ENCODE results near the gene FRMD4B. TPM values are rescaled to one million over a fixed set of nuclear protein-coding genes. Genes with fewer than 3 reads are reported as not detected.

The FRMD4B gene
- total and polyA plus RNA-seq, 4 donors, result 16.6 to 96.4 (median 39.0) TPM

DNA sequence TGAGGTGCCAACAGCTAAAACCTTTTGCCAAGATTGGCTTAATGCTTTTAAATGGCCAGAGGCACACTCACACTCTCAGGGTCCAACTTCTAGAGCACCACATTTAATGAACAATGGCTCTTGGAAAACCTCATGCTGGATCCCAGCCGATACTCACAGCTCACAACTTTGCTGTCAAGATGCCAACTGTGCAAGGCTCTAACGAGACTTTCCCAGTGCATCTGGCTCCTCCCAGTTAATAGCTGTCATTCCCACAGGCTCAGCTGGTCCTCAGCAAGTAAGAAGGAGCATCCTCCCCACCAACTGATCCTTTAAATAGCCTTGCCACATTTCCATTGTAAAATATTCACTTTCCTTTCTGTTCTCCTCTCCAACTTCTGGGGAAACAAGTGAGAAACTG lies 20.3 kb upstream of the FRMD4B start:
- H3K4me1 ChIP-seq (ENCODE audit: control insufficient read depth in 5 of 5, insufficient read depth in 5 of 5, low read length in 5 of 5), result peaks cover 8 to 35% (median 12%) of the 10 kb centered on the region in 5 donors
- ATAC-seq (ENCODE audit: insufficient read depth, low FRiP score) (no peak), DNase-seq (peak; percentile 84 to 95 (median 94))
- peaks cover 0 to 16% (median 5%) of the 10 kb centered on the region in 4 donors for H3K36me3 ChIP-seq (ENCODE audit: control insufficient read depth in 4 of 4, insufficient read depth in 4 of 4, low read length in 4 of 4)
- TF ChIP-seq, protein P1, sequence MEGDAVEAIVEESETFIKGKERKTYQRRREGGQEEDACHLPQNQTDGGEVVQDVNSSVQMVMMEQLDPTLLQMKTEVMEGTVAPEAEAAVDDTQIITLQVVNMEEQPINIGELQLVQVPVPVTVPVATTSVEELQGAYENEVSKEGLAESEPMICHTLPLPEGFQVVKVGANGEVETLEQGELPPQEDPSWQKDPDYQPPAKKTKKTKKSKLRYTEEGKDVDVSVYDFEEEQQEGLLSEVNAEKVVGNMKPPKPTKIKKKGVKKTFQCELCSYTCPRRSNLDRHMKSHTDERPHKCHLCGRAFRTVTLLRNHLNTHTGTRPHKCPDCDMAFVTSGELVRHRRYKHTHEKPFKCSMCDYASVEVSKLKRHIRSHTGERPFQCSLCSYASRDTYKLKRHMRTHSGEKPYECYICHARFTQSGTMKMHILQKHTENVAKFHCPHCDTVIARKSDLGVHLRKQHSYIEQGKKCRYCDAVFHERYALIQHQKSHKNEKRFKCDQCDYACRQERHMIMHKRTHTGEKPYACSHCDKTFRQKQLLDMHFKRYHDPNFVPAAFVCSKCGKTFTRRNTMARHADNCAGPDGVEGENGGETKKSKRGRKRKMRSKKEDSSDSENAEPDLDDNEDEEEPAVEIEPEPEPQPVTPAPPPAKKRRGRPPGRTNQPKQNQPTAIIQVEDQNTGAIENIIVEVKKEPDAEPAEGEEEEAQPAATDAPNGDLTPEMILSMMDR (IDR thresholded peaks at IDR 0.05; ENCODE audit: control extremely low read depth, extremely low read depth), result no peak
- 33 to 55% methylated on average over 2 of the region's 2 CpGs for WGBS, 2 donors
- H3K9me3 ChIP-seq (ENCODE audit: control insufficient read depth in 4 of 4, insufficient read depth in 3 of 4, low read length in 3 of 4), result peaks cover 0 to 4% (median 3%) of the 10 kb centered on the region in 4 donors
- H3K27ac ChIP-seq (ENCODE audit: low read depth in 1 of 2, low read length in 1 of 2), result no peak overlapping the region
- H3K4me3 ChIP-seq, result no peak overlapping the region
- no peaks in the 10 kb centered on the region for H3K27me3 ChIP-seq (ENCODE audit: control insufficient read depth in 3 of 3, insufficient read depth in 3 of 3, low read length in 2 of 3)
- H3K9ac ChIP-seq (ENCODE audit: insufficient read depth in 1 of 2, low read length in 2 of 2), result no peak overlapping the region

DNA sequence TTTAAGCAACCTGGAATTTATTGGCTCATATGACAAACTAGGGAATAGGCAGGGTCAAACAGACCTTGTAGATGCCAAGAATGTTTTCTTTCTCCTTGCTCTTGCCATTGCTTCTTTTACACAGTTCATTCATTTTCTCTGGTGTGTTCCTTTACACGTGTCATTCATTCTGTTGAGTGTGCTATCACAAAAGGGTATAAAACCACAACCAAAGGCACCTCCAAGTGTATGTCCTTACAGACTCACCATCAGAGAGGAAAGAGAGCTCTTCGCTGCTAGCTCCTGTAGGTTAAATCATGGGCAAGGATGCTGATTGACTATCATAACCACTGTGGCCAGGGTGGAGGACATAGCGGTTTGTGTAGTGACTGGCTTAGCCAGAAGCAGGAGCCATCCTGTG lies 19.2 kb upstream of the FRMD4B start:
- WGBS, 2 donors, result 98 to 100% methylated on average over 3 of the region's 3 CpGs

DNA sequence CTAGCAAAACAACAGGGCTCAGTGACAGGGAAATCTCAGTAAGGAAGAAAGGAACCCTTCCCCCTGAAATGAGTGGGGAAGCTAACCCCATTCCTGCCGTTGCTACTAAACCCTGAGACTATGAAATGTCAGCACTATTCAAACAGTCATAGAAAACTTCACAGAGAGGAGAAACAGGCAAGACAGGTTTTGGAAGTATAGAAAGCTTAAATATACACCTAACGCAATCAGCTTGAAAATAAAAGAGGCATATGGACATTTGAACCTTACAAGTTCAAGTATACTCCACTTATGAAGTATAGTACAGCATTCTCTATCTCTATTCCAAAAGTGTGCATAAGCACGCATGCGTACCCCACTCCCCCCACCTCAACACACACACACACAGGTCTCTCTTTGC lies 17.6 kb upstream of the FRMD4B start:
- Histone ChIP-seq H3K9me3 (ENCODE audit: control insufficient read depth in 4 of 4, insufficient read depth in 3 of 4, low read length in 3 of 4) (peaks cover 0 to 4% (median 3%) of the 10 kb centered on the region in 4 donors), H3K36me3 (ENCODE audit: control insufficient read depth in 4 of 4, insufficient read depth in 4 of 4, low read length in 4 of 4) (peaks cover 0 to 16% (median 5%) of the 10 kb centered on the region in 4 donors), H3K27ac (ENCODE audit: low read depth in 1 of 2, low read length in 1 of 2) (peak overlapping the region in 1 of 2 donors; percentile 33), H3K4me1 (ENCODE audit: control insufficient read depth in 5 of 5, insufficient read depth in 5 of 5, low read length in 5 of 5) (peaks cover 5 to 25% (median 7%) of the 10 kb centered on the region in 5 donors), H3K27me3 (ENCODE audit: control insufficient read depth in 3 of 3, insufficient read depth in 3 of 3, low read length in 2 of 3) (no peaks in the 10 kb centered on the region), H3K4me3 (no peak overlapping the region), H3K9ac (ENCODE audit: insufficient read depth in 1 of 2, low read length in 2 of 2) (no peak overlapping the region)
- ATAC-seq (ENCODE audit: insufficient read depth, low FRiP score) (peak; percentile 46), DNase-seq (peak in 2 of 3 donors; percentile 79 to 89)
- 64 to 78% methylated on average over 4 of the region's 4 CpGs for WGBS, 2 donors
- TF ChIP-seq, protein P1 (IDR thresholded peaks at IDR 0.05; ENCODE audit: control extremely low read depth, extremely low read depth), result no peak

More for the DNA sequence above, 19.2 kb upstream of the FRMD4B start:
- H3K9me3 ChIP-seq (ENCODE audit: control insufficient read depth in 4 of 4, insufficient read depth in 3 of 4, low read length in 3 of 4), result peaks cover 0 to 4% (median 3%) of the 10 kb centered on the region in 4 donors
- H3K27ac ChIP-seq (ENCODE audit: low read depth in 1 of 2, low read length in 1 of 2), result no peak overlapping the region
- ATAC-seq (ENCODE audit: insufficient read depth, low FRiP score), result no peak
- H3K4me3 ChIP-seq, result no peak overlapping the region
- H3K4me1 ChIP-seq (ENCODE audit: control insufficient read depth in 5 of 5, insufficient read depth in 5 of 5, low read length in 5 of 5), result peaks cover 8 to 39% (median 13%) of the 10 kb centered on the region in 5 donors
- no peaks in the 10 kb centered on the region for H3K27me3 ChIP-seq (ENCODE audit: control insufficient read depth in 3 of 3, insufficient read depth in 3 of 3, low read length in 2 of 3)
- H3K36me3 ChIP-seq (ENCODE audit: control insufficient read depth in 4 of 4, insufficient read depth in 4 of 4, low read length in 4 of 4), result peaks cover 0 to 16% (median 5%) of the 10 kb centered on the region in 4 donors
- no peak overlapping the region for H3K9ac ChIP-seq (ENCODE audit: insufficient read depth in 1 of 2, low read length in 2 of 2)
- DNase-seq, result no peak
- TF ChIP-seq, protein P1 (IDR thresholded peaks at IDR 0.05; ENCODE audit: control extremely low read depth, extremely low read depth), result no peak

DNA sequence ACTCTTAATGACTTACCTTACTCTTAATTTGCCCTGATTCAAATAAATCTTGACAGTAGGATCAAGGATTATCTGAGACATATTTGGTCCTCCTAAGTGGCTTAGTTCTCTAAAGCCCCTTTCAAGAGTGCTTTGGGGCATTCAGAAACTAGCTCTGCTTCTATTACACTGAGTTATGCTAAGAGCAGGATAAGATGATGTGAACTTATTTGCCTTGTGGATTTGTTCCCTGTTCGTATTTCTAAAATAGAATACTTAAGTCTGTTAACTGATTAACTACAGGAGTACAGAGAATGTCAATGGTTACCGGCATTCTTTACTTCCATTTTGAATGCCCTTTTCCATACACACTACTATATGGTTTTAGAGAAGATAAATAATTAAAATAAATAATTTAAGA lies 14.8 kb upstream of the FRMD4B start:
- H3K4me3 ChIP-seq, result no peak overlapping the region
- no peaks in the 10 kb centered on the region for H3K27me3 ChIP-seq (ENCODE audit: control insufficient read depth in 3 of 3, insufficient read depth in 3 of 3, low read length in 2 of 3)
- H3K9ac ChIP-seq (ENCODE audit: insufficient read depth in 1 of 2, low read length in 2 of 2), result no peak overlapping the region
- peaks cover 0 to 4% (median 3%) of the 10 kb centered on the region in 4 donors for H3K9me3 ChIP-seq (ENCODE audit: control insufficient read depth in 4 of 4, insufficient read depth in 3 of 4, low read length in 3 of 4)
- ATAC-seq (ENCODE audit: insufficient read depth, low FRiP score) (peak; percentile 59), DNase-seq (peak in 2 of 3 donors; percentile 63 to 73)
- peaks cover 0 to 13% (median 7%) of the 10 kb centered on the region in 5 donors for H3K4me1 ChIP-seq (ENCODE audit: control insufficient read depth in 5 of 5, insufficient read depth in 5 of 5, low read length in 5 of 5)
- H3K27ac ChIP-seq (ENCODE audit: low read depth in 1 of 2, low read length in 1 of 2), result peak overlapping the region in 1 of 2 donors; percentile 17
- 70 to 88% methylated on average over 2 of the region's 2 CpGs for WGBS, 2 donors
- peaks cover 0 to 15% (median 6%) of the 10 kb centered on the region in 4 donors for H3K36me3 ChIP-seq (ENCODE audit: control insufficient read depth in 4 of 4, insufficient read depth in 4 of 4, low read length in 4 of 4)
- TF ChIP-seq, protein P1 (IDR thresholded peaks at IDR 0.05; ENCODE audit: control extremely low read depth, extremely low read depth), result no peak
